Prostate gland (tissue), 2 donors: Measurements from ENCODE around the gene ALKBH3. TPM values are rescaled to one million over a fixed set of nuclear protein-coding genes. Genes with fewer than 3 reads are reported as not detected.

Source experiments
- DNase-seq: peaks from one replicate; pipeline ENCODE4 v3.0.0-alpha.2; 2019; ENCODE audit warnings: low spot score
- H3K27ac ChIP-seq, 2 donors: fragments of 200-600 bp; sonication (generic); 2 replicates each; pipeline ENCODE4 v1.5.1; 2017 to 2019
- H3K27me3 ChIP-seq: fragments of 200-600 bp; sonication (generic); replicated peaks from 2 replicates; pipeline ENCODE4 v1.5.1; 2019; ENCODE audit not compliant: insufficient read depth
- H3K36me3 ChIP-seq, 2 donors: fragments of 200-600 bp; sonication (generic); 1 replicate in 1 of 2; 2 replicates in 1 of 2; pipeline versions ENCODE4 v1.5.1 to v1.8.1; 2017 to 2019
- H3K4me1 ChIP-seq: fragments of 200-600 bp; sonication (generic); replicated peaks from 2 replicates; pipeline ENCODE4 v1.5.1; 2019
- H3K4me3 ChIP-seq, 2 donors: fragments of 200-600 bp; sonication (generic); 2 replicates each; pipeline ENCODE4 v1.5.1; 2017 to 2019
- H3K9me3 ChIP-seq: fragments of 200-600 bp; sonication (generic); 2 replicates; pipeline ENCODE4 v1.5.1; 2017
- POLR2A ChIP-seq: fragments of 450-650 bp; IDR thresholded peaks from one replicate; pipeline ENCODE4 v1.6.1; 2016; ENCODE audit warnings: antibody characterized with exemption, mild to moderate bottlenecking
- POLR2AphosphoS5 ChIP-seq: sonication (generic); formaldehyde crosslinking; IDR thresholded peaks from one replicate; pipeline ENCODE4 v1.6.1; 2017; ENCODE audit warnings: antibody characterized with exemption
- WGBS: methylation state at CpG from one replicate; pipeline ENCODE4 v1.1.5; 2018; 5-methylcytosine and 5-hydroxymethylcytosine counted together
- intact Hi-C: fragments of 100-400 bp; cut with DNase I; formaldehyde crosslinking; loops from one replicate; pipeline ENCODE4 v1.14.2; 2022
- total RNA-seq, 2 donors: library from RNA; depleted of rRNA; stranded (reverse); fragments of >200 nt; gene quantifications; one replicate each; pipeline ENCODE4 v1.1.0, GENCODE V29; 2016
- TF ChIP-seq, protein P1 (sequence below), 4 experiments: fragments of 200-600 bp in 2 of 4; fragments of 450-650 bp in 2 of 4; sonication (generic) in 2 of 4; IDR thresholded peaks; 1 replicate in 3 of 4; 2 replicates in 1 of 4; pipeline ENCODE4 v1.5.1; 2016 to 2019; ENCODE audit warnings: antibody characterized with exemption in 4 of 4, mild to moderate bottlenecking in 2 of 4, moderate library complexity in 2 of 4

Gene ALKBH3
- total RNA-seq, 2 donors from 2014 or later = 37.6 to 55.7 TPM

DNA sequence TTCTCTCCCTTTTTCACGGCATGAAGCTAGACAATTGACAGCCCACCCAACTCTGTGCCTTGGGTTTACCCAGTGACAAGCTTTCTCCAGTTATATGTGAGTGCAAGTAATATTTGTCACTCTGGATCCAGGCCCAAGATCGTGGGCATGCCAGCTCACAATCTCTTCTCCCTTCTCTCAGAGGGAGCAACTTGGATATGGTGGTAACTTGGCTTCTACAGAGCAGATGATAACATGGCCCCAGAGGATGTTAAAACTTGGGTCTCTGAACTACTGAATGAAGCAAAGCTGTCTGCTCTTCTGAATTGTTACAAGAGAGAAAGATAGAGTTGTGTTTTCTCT, 82.6 kb downstream of the ALKBH3 start:
- no peak for DNase-seq
- intact Hi-C loops = no loop called here
- no peaks in the 10 kb centered on the region for H3K4me1 ChIP-seq
- H3K9me3 ChIP-seq = no peaks in the 10 kb centered on the region
- 46% methylated on average over 2 of the region's 2 CpGs for WGBS
- no peak overlapping the region for H3K4me3 ChIP-seq
- no peaks in the 10 kb centered on the region for H3K27me3 ChIP-seq
- no peaks in the 10 kb centered on the region for H3K36me3 ChIP-seq
- H3K27ac ChIP-seq = no peak overlapping the region
- TF ChIP-seq, protein P1, sequence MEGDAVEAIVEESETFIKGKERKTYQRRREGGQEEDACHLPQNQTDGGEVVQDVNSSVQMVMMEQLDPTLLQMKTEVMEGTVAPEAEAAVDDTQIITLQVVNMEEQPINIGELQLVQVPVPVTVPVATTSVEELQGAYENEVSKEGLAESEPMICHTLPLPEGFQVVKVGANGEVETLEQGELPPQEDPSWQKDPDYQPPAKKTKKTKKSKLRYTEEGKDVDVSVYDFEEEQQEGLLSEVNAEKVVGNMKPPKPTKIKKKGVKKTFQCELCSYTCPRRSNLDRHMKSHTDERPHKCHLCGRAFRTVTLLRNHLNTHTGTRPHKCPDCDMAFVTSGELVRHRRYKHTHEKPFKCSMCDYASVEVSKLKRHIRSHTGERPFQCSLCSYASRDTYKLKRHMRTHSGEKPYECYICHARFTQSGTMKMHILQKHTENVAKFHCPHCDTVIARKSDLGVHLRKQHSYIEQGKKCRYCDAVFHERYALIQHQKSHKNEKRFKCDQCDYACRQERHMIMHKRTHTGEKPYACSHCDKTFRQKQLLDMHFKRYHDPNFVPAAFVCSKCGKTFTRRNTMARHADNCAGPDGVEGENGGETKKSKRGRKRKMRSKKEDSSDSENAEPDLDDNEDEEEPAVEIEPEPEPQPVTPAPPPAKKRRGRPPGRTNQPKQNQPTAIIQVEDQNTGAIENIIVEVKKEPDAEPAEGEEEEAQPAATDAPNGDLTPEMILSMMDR (IDR thresholded peaks at IDR 0.05) = no peak
- no peak for TF ChIP-seq POLR2AphosphoS5
- no peak for TF ChIP-seq POLR2A

DNA sequence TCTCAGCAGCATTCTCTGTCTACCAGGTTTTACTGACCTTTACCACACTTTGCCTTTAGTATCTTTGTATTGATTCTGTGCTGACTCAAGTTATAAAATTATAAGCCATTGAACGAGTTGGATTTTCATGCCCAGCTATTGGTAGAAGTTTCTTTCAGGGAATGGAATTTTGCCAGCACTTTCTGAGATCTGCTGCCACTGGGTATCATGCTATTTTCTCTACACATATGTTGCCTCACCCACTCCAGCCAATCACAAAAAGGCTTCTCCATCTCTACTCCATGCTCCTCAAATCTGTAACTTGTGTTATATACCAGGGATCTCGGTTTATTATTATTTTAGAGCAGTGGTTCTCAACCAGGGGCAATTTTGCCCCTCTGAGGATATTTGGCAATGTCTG, 87.0 kb downstream of the ALKBH3 start:
- TF ChIP-seq, protein P1 (IDR thresholded peaks at IDR 0.05) = no peak
- TF ChIP-seq POLR2A = no peak
- no peak for TF ChIP-seq POLR2AphosphoS5
- no peak for DNase-seq
- Histone ChIP-seq H3K4me3 (no peak overlapping the region), H3K27me3 (no peaks in the 10 kb centered on the region), H3K27ac (no peak overlapping the region), H3K4me1 (no peaks in the 10 kb centered on the region), H3K36me3 (no peaks in the 10 kb centered on the region), H3K9me3 (no peaks in the 10 kb centered on the region)
- intact Hi-C loops = no loop called here
- WGBS = 54% methylated on average over 2 of the region's 2 CpGs

DNA sequence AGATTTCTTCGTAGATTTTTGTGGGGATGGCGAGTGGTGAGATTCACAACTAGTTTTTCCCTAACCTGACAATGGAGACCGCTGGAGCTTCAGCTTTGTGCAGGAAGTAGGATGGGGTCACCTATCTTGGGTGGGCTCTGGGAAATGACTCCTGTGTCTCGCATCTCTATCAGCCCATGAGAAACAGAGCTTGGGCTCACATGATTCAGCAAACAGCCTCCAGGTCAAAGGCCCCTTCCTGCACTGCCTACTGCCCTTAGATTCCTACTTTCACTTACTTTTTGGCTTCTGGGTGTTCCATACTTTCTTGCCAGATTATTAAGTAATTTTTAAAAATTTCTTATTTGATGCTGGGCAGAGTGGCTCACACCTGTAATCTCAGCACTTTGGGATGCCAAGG, 88.1 kb downstream of the ALKBH3 start:
- Histone ChIP-seq H3K27ac (no peak overlapping the region), H3K27me3 (no peaks in the 10 kb centered on the region), H3K36me3 (no peaks in the 10 kb centered on the region), H3K4me3 (no peak overlapping the region), H3K4me1 (no peaks in the 10 kb centered on the region), H3K9me3 (no peaks in the 10 kb centered on the region)
- TF ChIP-seq POLR2A (no peak), POLR2AphosphoS5 (no peak)
- TF ChIP-seq, protein P1 (IDR thresholded peaks at IDR 0.05) = no peak
- intact Hi-C loops = no loop called here
- 79% methylated on average over 4 of the region's 4 CpGs for WGBS
- no peak for DNase-seq

DNA sequence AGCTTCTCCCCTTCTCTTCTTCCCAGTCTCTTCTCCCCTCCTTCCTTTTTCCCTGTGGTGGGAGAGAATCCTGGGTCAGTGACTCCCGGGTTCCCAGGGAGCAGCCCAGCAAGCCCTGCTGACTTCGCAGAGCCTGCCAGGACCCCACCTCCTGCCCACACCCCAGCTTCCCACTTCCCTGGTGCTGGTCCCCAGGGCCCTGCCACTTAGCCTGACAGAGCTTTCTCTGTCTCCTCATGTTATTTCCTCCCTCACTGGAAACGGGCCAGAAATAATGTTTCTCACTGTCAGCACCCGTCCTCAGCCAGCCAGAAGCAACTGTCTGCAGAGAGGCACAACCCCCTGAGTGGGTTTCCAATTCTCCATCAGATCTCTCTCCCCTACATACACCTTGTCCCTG, 88.9 kb downstream of the ALKBH3 start:
- no peaks in the 10 kb centered on the region for H3K4me1 ChIP-seq
- H3K36me3 ChIP-seq = no peaks in the 10 kb centered on the region
- TF ChIP-seq, protein P1 (IDR thresholded peaks at IDR 0.05) = no peak
- H3K9me3 ChIP-seq = no peaks in the 10 kb centered on the region
- DNase-seq = no peak
- H3K27ac ChIP-seq = no peak overlapping the region
- 13% methylated on average over 4 of the region's 4 CpGs for WGBS
- H3K27me3 ChIP-seq = no peaks in the 10 kb centered on the region
- no peak overlapping the region for H3K4me3 ChIP-seq
- intact Hi-C loops = no loop called here

Other genes starting within 250 kb of the ALKBH3 start
- 100 to 1,000 TPM in 1 of 2 donors, 10 to 100 TPM in 1; 59.9 to 102 TPM for gene HSD17B12, start 200.1 kb upstream of the ALKBH3 start, total RNA-seq
- gene C11orf96, start 61.8 kb downstream of the ALKBH3 start, total RNA-seq = 100 to 1,000 TPM in 1 of 2 donors, 10 to 100 TPM in 1; 21.4 to 268 TPM
- not detected for gene ACCSL, start 167.2 kb downstream of the ALKBH3 start, total RNA-seq
- gene ACCS, start 185.4 kb downstream of the ALKBH3 start, total RNA-seq = 10 to 100 TPM; 18.2 to 31.8 TPM
- gene EXT2, start 214.8 kb downstream of the ALKBH3 start, total RNA-seq = 10 to 100 TPM; 76.5 to 96.7 TPM